ENCODE measurements around the gene CFAP97D2.
"Not testable (repeated sequence)": the region's sequence is repeated elsewhere in the genome, so short reads cannot be mapped to it uniquely, and the experiment has no call there.

The CFAP97D2 gene

DNA sequence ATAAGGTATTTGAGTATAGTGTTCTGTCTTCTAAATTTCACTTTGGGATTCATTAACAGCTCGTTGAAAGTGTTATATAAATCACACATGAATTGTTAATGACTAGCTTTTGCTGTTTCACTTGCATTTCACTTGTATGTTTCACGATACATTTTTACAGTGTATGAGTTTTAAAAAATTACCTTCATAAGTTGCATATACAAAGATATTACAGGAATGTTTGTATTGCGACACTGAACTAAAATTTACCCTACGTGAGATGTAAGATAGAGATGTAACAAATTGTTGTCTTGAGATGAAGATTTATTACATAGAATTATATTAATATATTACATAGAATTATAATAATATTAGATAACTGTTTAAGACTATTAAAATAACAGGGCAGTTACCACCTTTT, 57.2 kb downstream of the CFAP97D2 start:
- DNase-seq (ENCODE audit: low read depth): no peak

DNA sequence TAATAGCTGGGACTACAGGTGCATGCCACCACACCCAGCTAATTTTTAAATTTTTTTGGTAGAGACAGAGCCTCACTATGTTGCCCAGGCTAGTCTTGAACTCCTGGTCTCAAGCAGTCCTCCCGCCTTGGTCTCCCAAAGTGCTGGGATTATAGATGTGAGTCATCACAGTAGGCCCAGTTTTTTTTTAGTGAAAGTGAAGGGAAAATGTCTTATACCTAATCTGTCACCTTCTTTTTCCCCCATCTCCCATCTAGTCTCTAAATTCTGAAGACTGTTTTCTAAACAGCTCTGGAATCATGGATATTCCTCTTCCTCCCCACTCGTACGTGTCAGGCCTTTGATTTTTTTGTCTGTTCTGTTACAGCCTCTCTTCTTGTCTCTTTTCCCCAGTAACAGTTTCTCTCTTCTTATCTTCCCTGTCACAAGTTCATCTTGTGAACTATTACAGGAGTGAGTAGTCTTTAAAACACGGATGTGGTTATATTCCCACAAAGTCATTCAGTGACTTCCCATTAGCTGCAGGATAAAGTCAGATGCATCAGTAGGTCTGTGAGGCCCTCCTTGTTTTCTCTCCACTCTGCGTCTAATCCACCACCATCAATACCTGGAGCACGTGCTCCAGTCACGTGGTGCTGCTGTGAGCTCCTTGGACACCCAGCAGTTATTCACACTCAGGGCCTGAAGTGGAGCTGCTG, 58.5 kb downstream of the CFAP97D2 start:
- no peak for DNase-seq (ENCODE audit: low read depth)

DNA sequence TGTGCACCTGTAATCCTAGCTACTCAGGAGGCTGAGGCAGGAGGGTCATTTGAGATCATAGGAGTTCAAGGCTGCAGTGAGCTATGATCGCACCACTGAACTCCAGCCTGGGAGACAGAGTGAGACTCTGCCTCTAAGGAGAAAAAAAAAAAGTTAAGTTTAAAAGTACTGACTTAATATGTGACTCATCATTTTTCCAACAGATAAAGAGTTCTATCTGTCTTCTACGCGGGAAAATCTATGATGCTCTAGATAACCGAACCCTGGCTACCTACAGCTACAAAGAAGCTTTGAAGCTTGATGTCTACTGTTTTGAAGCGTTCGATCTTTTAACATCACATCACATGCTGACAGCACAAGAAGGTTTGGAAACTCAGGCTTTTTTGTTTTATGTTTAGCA, 62.9 kb downstream of the CFAP97D2 start:
- no peak for DNase-seq (ENCODE audit: low read depth)

DNA sequence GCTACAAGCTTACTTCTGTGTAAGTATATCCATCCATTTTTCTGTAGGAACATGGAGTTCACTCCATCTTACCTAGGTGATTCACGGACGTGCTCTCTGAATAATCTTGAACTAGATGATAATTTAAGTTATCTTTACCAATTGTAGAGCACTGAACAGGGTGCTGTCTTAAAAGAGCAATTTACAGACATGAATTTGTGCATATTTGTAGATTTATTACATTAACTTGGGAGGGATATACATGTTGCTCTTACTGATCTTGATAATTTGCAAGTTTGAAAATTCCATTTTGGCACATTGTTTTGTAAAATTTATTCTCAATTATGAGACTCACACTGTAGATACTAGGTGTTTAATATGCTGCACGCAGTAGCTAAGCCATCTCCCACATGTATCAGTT, 64.9 kb downstream of the CFAP97D2 start:
- DNase-seq (ENCODE audit: low read depth): no peak

DNA sequence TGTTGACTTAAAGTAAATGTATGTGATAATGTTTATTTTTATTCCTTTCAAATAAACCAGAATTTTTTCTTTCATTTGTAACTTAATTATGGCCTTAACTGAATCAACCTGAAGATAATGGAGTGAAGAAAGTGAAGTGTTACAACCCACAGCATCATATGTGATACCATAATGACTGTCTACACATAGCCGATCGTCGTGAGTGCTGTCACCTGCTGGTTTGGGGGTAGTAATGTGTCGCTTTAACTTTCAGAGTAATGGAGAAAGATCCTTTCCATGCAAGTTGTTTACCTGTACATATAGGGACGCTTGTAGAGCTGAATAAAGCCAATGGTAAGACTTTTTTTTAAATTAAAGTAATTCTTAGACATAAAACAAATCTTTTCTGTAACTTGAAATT, 65.6 kb downstream of the CFAP97D2 start:
- DNase-seq (ENCODE audit: low read depth): no peak

DNA sequence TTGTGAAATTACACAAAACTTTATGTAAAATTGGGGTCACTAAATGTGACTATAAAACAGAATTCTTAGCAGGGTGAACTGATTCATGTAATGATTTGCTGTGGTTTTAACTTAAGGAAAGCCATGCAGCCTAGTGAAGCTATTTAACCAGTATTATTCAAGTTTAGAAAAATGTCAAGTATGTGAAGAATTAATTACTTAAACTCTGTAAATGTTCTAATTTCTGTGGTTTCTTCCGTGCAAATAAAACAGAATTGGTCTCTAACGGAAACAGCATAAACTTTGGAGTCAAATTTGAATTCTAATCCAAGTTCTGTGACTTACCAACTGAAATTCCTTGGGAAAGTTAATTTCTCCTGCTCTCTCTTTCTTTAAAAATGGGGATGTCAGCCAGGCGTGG, 69.0 kb downstream of the CFAP97D2 start:
- DNase-seq (ENCODE audit: low read depth): no peak

DNA sequence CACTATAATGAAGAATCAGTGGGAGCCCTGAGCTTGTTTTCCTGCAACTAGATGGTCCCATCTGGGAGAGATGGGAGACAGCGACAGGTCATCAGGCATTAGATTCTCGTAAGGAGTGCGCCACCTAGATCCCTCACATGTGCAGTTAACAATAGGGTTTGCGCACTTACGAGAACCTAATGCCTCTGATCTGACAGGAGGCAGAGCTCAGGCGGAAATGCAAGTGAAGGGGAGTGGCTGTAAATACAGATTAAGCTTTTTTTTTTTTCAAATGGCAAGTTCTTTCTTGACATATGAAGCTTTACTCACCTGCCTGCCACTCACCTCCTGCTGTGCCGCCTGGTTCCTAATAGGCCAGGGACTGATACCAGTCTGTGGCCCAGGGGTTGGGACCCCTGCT, 70.0 kb downstream of the CFAP97D2 start:
- DNase-seq (ENCODE audit: low read depth): no peak

DNA sequence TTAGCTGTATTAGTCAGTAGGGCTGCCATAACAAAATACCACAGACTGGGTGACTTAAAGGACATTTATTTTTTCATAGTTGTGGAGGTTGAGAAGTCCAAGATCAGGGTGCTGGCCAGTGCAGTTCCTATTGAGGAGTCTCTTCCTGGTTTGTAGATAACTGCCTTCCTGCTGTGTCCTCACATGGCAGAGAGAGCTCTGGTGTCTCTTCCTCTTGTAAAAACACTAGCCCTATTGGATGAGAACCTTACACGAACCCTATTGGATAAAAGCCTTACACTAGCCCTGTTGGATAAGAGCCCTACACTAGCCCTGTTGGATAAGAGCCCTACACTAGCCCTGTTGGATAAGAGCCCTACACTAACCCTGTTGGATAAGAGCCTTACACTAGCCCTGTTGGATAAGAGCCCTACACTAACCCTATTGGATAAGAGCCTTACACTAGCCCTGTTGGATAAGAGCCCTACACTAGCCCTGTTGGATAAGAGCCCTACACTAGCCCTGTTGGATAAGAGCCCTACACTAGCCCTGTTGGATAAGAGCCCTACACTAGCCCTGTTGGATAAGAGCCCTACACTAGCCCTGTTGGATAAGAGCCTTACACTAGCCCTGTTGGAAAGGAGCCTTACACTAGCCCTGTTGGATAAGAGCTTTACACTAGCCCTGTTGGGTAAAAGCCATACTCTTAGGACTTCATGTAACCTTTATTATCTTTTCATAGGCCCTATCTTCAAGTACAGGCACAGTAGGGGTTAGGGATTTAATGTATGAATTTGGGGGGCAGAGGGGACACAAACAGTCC, 72.8 kb downstream of the CFAP97D2 start:
- not testable (repeated sequence) for DNase-seq (ENCODE audit: low read depth)

DNA sequence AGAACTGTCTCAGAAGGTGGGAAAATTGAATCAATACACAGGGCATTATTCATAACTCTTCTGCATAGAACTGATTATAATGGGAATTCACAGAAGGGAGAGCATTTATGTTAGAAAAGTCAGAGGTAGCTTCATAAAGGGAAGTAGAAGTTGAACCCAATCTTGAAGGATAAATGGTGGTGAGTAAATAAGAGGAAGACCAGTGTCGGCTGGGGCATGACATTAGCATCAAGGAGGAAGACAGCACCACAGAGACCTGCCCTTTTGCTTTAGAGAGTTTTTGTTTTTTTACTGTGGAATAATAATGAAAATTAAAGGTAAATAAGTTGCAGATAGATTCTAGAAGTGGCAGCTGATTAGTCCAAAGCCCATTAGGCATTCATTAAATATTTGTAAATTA, 77.5 kb downstream of the CFAP97D2 start:
- DNase-seq (ENCODE audit: low read depth): no peak

DNA sequence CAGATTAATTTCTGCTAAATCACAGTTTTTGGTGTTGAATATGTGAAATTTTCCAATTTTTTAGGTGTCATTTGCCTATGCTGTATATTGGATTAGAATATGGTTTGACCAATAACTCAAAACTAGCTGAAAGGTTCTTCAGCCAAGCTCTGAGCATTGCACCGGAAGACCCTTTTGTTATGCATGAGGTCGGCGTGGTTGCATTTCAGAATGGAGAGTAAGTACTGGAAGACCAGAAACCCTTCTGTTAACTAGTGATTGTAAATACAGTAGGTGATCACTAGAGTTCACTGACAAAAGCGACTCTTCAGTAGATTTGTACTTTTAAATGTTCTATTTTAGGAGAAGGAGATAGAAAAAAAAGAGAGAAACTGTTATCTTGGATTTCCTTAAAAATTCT, 78.0 kb downstream of the CFAP97D2 start:
- DNase-seq (ENCODE audit: low read depth): no peak

DNA sequence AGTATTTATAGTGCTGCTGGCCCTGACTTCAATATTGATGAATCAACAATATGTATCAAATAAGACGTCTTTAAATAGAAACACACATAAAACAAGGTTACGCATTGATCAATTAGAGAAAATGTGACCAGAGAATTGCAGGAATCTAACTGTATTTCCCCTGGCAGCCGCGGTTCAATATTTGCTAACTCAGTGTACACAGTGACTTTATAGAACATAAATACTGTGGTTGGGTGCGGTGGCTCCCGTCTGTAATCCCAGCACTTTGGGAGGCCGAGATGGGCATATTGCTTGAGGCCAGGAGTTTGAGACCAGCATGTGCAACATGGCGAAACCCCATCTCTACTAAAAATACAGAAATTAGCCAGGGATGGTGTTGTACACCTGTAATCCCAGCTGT, 79.5 kb downstream of the CFAP97D2 start:
- no peak for DNase-seq (ENCODE audit: low read depth)

DNA sequence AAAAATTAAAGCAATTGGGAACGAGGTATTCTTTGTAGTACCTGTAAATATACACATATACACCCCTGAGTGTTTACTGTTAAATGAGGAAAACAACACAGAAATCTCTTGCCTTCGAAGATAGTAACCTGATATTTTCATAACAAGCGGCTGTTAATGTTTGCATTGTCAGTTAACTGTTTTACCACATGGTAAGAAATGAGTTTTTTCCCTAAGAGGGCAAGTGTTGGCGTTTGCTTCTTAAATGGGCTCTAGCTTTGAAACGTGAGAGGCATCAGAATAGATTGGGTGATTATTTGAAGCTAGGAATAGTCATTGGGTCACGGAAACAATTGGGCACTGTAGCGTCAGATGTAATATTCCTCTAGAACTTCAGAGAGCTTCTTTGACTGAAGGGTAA, 80.3 kb downstream of the CFAP97D2 start:
- no peak for DNase-seq (ENCODE audit: low read depth)

DNA sequence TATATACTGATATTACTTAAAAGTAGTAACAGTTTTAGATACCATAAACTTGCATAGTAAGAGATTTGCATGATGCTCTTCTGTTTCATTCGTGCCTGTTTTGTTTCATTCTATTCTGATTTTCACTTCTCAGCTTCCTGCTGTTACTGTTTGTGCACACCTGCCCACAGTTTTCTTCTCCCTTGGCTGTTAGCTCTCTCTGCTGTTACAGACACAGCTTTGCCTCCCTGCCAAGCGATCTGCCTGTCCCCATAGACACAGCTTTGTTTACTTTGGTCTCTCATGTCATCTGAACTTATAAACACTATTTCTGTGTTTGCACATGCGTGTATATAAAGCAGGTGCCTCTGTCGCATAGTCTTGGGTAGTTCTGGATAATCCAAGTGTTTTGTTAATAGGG, 80.9 kb downstream of the CFAP97D2 start:
- no peak for DNase-seq (ENCODE audit: low read depth)

DNA sequence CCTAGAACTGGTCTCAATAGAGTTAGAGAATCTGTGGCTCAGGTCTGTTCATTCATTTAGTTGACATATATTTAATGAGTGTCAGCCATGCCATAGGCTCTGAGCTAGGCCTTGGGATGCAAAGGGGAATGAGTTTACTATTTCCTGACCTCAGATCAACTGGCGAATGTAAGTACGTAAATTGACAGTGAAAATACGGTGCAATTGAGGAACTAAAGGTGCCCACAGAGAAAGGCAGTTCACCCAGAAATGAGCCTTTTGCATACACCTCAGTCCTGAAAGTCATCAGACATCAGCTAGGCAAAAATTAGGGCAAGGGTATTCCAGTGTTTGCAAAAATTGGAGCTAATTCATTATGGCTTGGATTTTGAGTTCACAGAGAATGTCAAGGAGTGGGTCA, 81.8 kb downstream of the CFAP97D2 start:
- no peak for DNase-seq (ENCODE audit: low read depth)

DNA sequence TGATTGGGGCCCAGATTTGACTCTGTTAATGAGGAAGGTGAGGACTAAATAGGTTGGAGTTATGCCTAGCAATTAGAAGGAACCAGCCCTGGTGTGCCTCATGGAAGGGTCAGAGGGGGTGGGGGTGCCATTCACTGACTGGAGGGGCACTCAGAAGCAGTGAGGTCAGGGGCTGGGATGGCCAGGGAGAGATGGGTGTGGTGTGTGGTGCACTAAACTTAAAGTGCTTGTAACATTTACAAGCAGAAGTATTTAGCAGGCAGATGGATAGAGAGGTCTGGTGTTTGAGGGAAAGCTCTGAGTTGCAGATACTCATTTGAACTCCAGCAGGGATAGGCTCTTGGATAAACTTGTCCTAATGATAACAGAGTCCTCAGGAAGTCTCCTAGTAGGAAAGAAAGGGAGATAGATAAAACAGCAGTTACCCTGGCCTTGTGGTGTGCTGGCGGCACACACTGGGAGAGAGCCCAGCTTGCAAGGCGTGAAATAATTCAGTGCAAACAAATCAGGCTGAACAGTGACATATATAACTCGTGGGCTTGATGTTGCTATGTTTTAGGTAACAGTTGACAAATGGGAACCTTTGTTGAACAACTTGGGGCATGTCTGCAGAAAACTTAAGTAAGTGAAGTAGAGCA, 82.4 kb downstream of the CFAP97D2 start:
- DNase-seq (ENCODE audit: low read depth): no peak

DNA sequence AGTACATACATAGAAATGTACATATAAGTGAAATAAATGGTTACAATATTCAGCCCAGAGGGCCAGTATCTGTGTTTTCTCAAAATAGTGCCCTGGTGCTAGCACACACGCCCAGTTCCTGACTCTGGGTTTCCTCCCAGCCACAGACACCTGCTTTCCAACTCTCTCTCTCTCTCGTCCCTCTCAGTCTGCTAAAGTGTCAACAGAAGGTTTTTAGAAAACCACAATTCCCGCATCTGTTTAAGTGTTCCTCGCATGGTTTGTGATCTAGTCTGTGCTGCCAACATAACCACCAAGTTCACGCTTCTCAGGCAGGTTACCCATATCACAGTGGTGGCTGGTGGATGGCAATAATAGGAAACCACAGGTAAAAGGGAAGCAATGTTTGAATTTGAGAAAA, 84.5 kb downstream of the CFAP97D2 start:
- no peak for DNase-seq (ENCODE audit: low read depth)

DNA sequence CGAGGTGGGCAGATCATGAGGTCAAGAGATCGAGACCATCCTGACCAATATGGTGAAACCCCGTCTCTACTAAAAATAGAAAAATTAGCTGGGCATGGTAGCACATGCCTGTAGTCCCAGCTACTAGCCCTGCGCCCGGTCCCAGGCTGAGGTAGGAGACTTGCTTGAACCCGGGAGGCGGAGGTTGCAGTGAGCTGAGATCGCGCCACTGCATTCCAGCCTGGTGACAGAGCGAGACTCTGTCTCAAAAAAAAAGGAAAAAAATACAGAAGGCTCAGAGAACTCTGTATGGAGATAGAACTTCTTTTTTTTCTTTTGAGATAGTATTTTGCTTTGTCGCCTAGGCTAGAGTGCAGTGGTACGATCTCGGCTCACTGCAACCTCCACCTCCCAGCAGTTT, 85.3 kb downstream of the CFAP97D2 start:
- not testable (repeated sequence) for DNase-seq (ENCODE audit: low read depth)

DNA sequence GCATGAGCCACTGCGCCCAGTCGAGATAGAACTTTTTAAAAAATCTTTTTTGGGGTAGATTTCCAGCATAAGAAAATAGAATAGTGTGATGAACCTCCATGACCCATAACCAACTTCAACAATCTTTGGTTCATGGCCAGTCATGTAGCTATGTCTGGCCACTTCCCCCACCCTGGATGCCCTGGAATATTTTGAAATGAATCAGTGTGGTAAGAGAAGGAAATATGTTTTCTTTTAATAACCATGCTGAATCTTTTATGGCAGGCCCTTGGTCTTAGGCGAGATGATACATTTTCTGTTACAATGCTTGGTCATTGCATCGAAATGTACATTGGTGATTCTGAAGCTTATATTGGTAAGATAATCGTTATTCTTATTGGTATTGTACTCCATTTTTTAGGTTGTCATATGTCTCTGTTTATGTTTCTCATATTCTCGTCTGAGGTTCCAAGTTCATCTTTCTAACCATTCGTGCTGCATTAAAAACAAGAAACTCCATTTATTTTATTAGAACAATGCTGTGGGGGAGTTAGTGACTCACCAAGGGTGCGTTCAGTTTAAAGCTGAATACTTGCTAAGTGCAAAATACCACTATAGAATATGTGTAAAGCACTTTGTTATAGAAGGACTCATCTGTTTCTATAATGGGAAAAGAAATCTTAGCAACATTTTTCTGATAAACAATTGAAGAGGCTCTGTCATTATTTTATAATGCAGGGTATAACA, 86.0 kb downstream of the CFAP97D2 start:
- no peak for DNase-seq (ENCODE audit: low read depth)

DNA sequence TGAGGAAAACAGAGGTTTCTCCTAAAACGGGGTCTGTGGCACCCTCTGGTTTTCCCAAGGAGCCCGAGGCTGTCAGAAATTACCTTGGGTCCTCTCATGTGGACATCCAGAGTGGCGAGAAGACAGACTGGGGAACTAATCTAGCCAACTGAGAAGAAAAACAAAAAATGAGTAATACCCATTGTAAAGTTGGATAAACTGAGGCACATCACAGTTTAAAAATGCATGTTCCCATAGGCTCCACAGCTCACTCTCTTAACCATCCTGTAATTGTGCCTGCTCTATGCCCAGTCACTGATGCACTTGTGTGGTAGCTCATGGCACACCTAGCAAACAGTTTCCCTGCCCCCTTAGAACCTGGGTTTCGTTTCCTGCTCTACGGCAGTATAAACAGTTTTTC, 87.2 kb downstream of the CFAP97D2 start:
- DNase-seq (ENCODE audit: low read depth): no peak

DNA sequence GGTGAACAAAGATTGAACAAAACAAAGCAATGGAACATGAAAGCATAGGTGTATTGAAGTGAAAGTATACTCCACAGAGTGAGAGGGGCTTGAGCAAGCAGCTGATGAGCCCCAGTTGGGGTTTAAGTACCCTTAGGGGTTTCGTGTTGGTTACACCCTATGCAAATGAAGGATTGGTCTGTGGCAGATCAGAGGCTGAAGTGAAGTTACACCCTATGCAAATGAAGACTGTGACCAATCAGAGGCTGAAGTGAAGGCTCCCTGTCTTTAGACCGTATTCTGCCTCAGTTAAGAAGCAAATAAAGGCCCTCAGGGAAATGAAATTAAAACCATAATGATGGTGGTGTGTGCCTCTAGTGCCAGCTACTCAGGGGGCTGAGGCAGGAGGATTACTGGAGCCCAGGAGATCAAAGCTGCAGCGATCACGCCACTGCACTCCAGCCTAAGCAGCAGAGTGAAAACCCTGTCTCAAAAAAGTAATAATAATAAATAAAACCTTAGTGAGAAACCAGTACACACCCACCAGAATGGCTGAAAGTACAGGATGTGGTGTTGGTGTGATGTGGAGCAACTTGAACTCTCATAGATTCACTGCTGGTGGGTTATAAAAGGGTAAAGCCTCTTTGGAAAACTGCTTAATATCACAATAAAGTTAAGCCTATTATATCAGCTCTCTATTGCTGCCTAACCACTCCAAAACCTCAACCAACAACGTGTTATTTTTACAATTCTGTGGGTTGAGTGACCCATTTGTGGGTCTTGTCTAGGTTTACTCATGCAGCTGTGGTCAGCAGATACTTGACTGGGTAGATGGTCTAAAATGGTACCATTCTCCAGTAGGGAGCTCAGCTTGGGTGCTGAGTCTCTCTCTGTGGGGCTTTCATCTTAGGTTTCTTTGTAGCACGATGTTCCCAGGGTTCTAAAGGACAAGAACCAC, 89.6 kb downstream of the CFAP97D2 start:
- DNase-seq (ENCODE audit: low read depth): peak; percentile 7

DNA sequence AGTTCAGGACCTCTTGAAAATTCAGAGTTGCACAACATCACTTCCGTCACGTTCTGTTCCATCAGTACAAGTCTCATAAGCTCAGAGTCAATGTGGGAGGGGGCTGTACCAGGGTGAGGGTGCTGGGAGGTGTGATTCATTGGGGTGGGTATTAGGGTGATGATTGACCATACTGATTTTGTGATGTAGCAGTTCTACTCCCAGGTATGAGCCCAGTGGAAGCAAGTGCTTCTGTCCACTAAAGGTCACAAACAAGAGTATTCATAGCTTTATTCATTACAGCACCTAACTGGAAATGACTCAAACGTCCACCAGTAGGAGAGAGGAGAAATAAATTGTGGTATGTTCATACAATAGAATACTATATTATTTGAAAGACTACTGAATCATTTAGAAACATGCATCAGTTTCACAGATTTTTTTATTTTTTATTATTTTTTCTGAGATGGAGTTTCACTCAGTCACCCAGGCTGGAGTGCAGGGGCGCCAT, 90.3 kb downstream of the CFAP97D2 start:
- no peak for DNase-seq (ENCODE audit: low read depth)
